HuH-7 (cell line): ENCODE measurements around the gene VSNL1.
"Not testable (repeated sequence)": the region's sequence is repeated elsewhere in the genome, so short reads cannot be mapped to it uniquely, and the experiment has no call there.

Experiments
- DNase-seq: peaks from one replicate; pipeline ENCODE4 v3.0.0; 2011; ENCODE audit warnings: low spot score

The VSNL1 gene

GRCh38 chr2:17542471-17542870 lies 2.0 kb downstream of the VSNL1 start:
- no peak for DNase-seq

DNA sequence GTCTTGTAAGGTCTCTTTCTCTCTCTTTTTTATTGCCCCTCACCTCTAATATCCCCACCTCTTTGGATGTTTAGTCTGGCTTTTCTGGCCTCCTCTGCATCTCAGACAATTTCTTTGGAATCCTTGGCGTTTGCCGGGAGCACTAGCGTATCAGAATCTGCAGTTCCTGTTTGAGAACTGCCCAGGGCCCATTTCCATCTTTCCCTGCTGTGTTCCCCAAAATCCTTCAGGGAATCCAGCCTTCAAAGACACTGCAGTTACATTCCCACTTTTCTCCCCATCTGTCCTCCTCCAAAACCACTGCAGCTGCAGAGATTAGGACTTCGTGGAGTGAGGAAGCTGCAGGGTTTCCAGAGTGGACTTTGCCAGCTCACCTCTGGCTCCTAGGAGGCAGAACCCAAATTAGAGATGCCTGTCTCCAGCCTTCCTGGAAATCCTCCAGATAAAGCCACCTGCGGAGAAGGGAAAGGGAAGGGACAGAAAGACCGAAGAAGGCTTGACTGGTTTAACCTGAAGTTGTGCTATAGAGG lies 2.7 kb downstream of the VSNL1 start:
- no peak for DNase-seq

GRCh38 chr2:17543848-17544247 lies 3.4 kb downstream of the VSNL1 start:
- no peak for DNase-seq

DNA sequence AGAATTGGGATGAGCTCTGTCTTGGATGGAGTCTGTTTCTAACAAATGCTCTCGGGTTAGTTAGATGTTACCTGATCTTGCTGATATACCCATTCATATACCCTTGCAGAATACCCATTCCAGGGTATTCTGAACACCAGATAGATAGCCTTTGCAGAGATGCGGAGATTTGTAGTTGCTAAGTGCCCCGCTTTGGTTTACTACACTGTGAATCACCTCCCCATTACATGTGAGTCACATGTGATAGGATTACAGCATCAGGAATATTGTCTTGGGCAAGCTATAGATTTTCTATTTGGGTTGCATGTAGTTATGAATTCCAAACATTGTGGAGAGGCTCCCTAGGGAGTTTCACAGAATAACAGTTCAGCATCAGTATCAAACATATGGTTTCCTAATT lies 3.8 kb downstream of the VSNL1 start:
- DNase-seq = no peak

DNA sequence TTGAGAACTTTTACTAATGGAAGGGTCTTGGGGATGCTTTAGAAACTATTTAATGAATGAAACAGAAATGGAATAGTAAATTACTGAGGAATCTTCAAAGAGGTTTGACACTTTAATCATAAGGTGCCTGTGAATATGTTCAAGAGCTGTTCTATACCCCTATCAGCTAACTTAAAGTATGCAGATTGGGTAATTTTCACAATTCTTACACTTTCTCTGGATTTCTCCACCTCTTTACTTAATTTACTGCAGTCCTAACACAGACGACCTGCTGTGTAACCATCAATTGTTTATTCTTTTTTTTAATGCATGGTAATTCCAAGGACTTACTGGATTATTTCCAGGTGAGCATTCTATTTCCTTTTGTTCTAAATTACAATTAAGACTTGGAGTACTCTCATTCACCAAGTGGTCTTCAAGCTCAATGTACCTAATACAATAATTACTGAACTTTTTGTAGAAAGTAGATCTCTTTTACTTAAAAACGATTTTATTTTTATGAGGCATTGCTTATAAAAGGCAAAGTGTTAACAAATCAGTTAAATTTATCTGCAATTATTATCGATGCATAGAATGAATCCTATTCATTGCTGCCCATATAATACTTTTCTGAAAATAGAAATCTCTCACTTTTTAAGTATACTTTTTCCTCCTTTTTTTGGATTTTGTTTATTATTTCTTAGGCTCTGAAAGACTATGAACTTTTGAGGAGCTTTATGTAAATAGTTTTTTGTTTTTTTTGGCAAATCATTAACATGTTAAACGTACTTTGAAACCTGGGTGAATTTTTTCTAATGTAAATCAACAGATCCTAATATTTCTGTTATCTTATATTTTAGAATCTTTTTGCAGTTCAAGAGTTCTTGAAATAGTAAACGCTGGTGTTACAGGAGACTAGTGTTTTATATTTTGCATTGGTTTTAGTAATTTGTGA lies 5.5 kb downstream of the VSNL1 start:
- no peak for DNase-seq

- no peak for DNase-seq
Measured at GRCh38 chr2:17547237-17547636, 6.7 kb downstream of the VSNL1 start.

- no peak for DNase-seq
Measured at GRCh38 chr2:17547737-17548136, 7.2 kb downstream of the VSNL1 start.

- DNase-seq = no peak
Measured at GRCh38 chr2:17550907-17551306, 10.4 kb downstream of the VSNL1 start.

GRCh38 chr2:17555150-17555549 lies 14.7 kb downstream of the VSNL1 start:
- no peak for DNase-seq

GRCh38 chr2:17557596-17557995 lies 17.1 kb downstream of the VSNL1 start:
- DNase-seq = no peak

DNA sequence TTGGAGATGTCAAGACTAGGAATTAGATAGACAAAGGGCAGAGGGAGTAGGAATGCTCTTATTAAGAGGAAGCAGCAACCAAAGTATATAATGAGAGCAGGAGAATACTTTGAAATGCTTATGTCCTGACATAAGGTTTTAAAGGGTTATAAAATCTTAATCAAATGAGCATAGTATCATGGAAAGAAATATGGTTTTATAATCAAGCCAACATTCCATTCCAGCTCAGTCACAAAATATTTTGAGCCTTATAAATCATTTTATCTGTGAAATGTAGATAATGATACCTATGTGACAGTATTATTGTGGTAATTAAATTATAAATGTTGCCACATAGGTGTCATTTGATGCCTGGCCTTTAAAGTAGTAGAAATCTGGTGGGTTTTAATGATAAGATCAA lies 17.6 kb downstream of the VSNL1 start:
- no peak for DNase-seq

- no peak for DNase-seq
Measured at GRCh38 chr2:17558878-17559277, 18.4 kb downstream of the VSNL1 start.

DNA sequence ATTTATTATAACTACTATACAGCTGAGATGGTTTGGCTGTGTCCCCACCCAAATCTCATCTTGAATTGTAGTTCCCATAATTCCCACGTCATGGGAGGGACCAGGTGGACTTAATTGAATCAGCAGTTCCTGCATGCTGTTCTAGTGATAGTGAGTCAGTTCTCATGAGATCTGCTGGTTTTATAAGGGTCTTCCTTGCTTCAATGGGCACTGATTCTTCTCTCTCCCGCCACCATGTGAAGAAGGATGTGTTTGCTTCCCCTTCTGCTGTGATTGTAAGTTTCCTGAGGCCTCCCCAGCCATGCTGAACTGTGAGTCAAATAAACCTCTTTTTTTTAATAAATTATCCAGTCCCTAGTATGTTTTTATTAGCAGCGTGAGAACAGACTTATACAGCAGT lies 25.2 kb downstream of the VSNL1 start:
- DNase-seq = not testable (repeated sequence)

DNA sequence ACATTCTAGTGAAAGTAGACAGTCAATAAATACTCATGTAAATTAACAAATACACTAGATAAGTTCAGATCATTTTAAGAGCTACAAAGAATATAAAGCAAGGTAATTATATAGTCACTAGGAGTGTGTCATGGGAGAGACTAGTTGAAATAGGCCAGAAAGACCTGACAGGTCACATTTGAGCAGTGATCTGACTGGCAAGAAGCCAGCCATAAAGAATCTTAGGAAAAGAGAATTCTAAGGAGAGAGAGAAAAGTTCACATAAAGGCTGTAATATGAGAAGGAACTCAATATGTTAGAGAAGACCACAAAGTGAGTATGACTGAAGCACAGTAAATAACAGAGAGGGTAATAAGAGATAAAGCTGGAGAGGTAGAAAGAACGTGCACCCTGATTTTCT lies 31.2 kb downstream of the VSNL1 start:
- DNase-seq = no peak

- DNase-seq = no peak
Measured at GRCh38 chr2:17573085-17573803, 32.7 kb downstream of the VSNL1 start.

GRCh38 chr2:17573804-17574175 lies 33.3 kb downstream of the VSNL1 start:
- DNase-seq = no peak

- DNase-seq = no peak
Measured at GRCh38 chr2:17574406-17575073, 34.0 kb downstream of the VSNL1 start.

DNA sequence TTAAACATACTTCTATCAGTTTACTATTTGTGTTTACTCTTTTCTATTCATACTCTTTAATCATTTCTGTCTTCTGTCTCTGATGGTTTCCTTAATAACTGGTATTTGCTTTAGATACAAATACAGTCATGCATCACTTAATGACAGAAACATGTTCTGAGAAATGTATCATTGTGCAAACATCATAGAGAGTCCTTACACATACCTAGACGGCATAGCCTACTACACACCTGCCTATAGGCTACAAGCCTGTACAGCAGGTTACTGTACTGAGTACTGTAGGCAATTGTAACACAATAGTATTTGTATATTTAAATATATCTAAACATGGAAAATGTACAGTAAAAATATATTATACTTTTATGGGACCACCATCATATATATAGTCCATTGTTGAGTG lies 36.3 kb downstream of the VSNL1 start:
- DNase-seq = no peak

DNA sequence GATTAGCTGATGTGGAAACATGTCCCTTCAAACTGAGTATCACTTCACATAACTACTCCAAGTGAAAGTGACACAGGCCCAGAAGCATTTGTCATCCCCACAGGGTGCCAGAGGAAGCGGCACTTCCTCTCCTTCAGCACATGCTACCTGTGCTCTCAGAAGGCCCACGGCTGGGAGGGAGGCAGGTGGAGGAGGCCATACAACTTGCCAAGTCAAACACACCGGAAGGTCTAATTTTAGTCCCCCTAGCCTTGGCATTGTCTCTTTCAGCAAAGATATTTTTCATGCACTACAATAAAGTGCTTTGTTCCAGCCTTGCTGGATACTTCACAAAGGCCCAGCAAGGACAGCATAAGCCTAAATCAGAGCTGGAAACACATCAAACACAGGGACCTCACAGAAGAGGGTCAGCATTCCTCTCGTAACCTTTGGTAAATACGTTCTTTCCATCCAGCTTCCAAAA lies 38.0 kb downstream of the VSNL1 start:
- no peak for DNase-seq

GRCh38 chr2:17579605-17580318 lies 39.3 kb downstream of the VSNL1 start:
- DNase-seq = no peak

GRCh38 chr2:17580319-17580715 lies 39.8 kb downstream of the VSNL1 start:
- DNase-seq = no peak

DNA sequence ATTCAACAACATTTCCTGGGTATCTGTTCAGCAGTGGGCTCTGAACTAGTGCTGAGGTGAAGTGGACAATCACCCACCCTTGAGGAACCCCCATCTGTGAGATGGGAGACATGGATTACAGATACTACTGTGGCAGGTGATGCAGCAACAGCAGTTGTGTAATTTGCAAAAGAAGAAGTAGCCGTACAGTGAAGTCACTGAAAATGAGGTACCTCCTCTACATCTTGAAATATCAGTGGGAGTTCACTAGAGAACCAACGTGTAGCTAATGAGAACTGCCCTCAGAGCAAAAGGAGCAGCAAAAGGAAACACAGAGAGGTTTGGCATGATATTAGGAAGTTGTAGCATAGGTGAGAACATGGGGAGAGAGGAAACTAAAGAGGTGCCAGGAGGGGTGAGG lies 41.3 kb downstream of the VSNL1 start:
- DNase-seq = no peak
